Skeletal muscle cell (primary cell): ENCODE results near the gene MGME1.

Source experiments
- DNase-seq: peaks from one replicate; pipeline ENCODE4 v3.0.0-alpha.2; 2010; ENCODE audit warnings: low read depth
- H3K4me3 ChIP-seq: 2 replicates; pipeline ENCODE4 v1.5.1; 2011; ENCODE audit warnings: low read depth, mild to moderate bottlenecking, control low read depth, low read length, moderate library complexity

The MGME1 gene

GRCh38 chr20:17939622-17940223 is 29.1 kb upstream of the MGME1 start:
- H3K4me3 ChIP-seq: no peak overlapping the region
- no peak for DNase-seq

GRCh38 chr20:17940224-17940971 is 28.4 kb upstream of the MGME1 start:
- no peak for DNase-seq
- H3K4me3 ChIP-seq: no peak overlapping the region

GRCh38 chr20:17941087-17941825 is 27.6 kb upstream of the MGME1 start:
- DNase-seq: no peak
- no peak overlapping the region for H3K4me3 ChIP-seq

GRCh38 chr20:17941826-17942196 is 27.0 kb upstream of the MGME1 start:
- no peak for DNase-seq
- no peak overlapping the region for H3K4me3 ChIP-seq

- DNase-seq: no peak
- no peak overlapping the region for H3K4me3 ChIP-seq
Observed at GRCh38 chr20:17943343-17943742, 25.5 kb upstream of the MGME1 start.

GRCh38 chr20:17944854-17945474 is 23.9 kb upstream of the MGME1 start:
- H3K4me3 ChIP-seq: no peak overlapping the region
- no peak for DNase-seq

- no peak overlapping the region for H3K4me3 ChIP-seq
- DNase-seq: no peak
Observed at GRCh38 chr20:17946040-17946439, 22.8 kb upstream of the MGME1 start.

- H3K4me3 ChIP-seq: no peak overlapping the region
- DNase-seq: no peak
Observed at GRCh38 chr20:17946572-17947473, 22.0 kb upstream of the MGME1 start.

- no peak for DNase-seq
Observed at GRCh38 chr20:17947474-17947815, 21.4 kb upstream of the MGME1 start.

GRCh38 chr20:17948442-17948841 is 20.4 kb upstream of the MGME1 start:
- H3K4me3 ChIP-seq: no peak overlapping the region
- DNase-seq: no peak

More at GRCh38 chr20:17947474-17947815, 21.4 kb upstream of the MGME1 start:
- H3K4me3 ChIP-seq: no peak overlapping the region

- DNase-seq: no peak
- no peak overlapping the region for H3K4me3 ChIP-seq
Observed at GRCh38 chr20:17949899-17950298, 18.9 kb upstream of the MGME1 start.

- DNase-seq: no peak
Observed at GRCh38 chr20:17950670-17951069, 18.1 kb upstream of the MGME1 start.

GRCh38 chr20:17951323-17951722 is 17.5 kb upstream of the MGME1 start:
- no peak for DNase-seq
- H3K4me3 ChIP-seq: no peak overlapping the region

More at GRCh38 chr20:17950670-17951069, 18.1 kb upstream of the MGME1 start:
- no peak overlapping the region for H3K4me3 ChIP-seq

GRCh38 chr20:17952692-17953684 is 15.8 kb upstream of the MGME1 start:
- H3K4me3 ChIP-seq: no peak overlapping the region
- DNase-seq: no peak

GRCh38 chr20:17953935-17954334 is 14.9 kb upstream of the MGME1 start:
- no peak for DNase-seq
- no peak overlapping the region for H3K4me3 ChIP-seq

- no peak overlapping the region for H3K4me3 ChIP-seq
- DNase-seq: no peak
Observed at GRCh38 chr20:17955302-17955701, 13.5 kb upstream of the MGME1 start.

GRCh38 chr20:17956099-17956685 is 12.6 kb upstream of the MGME1 start:
- H3K4me3 ChIP-seq: no peak overlapping the region
- no peak for DNase-seq
